Inflammatory macrophage treated with lipopolysaccharide for 1 hour (primary cell): ENCODE results near the gene VPS13D.
A peak's percentile ranks its signal among the peaks of the same experiment; 100 is the strongest.
"Not testable (repeated sequence)": the region's sequence is repeated elsewhere in the genome, so short reads cannot be mapped to it uniquely, and the experiment has no call there.

ENCODE experiments used
- DNase-seq, 2 donors: peaks; one replicate each; pipeline ENCODE4 v3.0.0-alpha.2; 2020 to 2022

Gene VPS13D

DNA sequence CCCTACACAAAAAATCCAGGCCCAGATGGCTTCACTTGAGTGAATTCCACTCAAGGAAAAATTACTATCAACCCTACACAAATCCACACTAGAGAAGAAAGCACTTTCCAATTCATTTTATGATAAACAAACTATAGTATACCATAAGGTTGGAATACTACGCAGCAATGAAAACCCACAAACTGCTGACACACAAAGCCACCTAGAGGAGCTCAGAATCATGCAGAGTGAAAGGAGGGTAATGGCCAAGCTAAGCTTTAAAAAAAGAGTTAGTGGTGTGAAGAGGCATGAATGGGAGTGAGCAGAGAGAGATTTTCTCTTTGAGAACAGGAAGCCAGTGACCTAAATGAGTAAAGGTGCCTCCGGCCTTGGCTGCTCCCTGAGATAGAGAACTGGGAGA is 294.4 kb downstream of the VPS13D start:
- DNase-seq = no peak

DNA sequence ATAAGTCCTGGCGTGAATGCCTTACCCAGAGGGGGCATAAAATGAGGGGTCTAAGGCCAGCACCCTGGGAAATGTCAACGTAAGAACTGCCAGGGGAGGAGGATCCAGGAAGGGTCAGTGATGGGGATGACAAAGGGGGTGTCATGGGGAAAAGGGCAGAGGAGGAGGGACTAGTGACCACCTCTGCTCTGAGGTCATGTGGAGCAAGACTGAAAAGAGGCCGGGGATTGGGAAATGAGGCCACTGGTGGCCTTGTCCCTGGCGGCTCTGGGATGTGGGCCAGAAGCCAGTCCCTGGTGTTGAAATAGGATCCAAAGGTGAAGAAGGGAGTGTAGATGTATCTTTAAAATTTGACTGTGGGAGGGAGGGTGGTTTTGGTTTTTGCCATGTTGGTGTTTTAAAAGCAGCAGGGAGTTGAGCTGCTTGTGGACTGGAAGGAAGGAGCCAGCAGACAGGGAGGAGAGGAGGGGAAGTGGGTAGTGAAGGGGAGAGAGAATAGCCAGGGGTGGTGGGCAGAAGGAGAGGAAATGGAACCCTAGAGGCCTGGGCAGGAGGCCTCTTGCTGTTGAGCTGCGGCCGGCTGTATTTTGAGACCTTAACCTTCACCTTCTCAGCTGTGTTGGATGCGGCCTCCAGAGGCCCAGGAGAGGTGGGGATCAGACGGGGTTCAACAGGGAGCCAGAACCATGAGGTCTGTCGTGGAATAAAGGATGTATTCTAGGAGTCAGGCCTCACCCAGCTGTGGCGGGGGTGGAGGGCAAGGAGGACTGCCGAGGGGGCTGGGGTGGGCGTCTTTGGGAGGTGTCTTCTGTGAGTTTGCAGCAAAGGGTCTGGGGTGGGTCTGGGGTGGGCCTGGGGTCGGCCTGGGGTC is 295.7 kb downstream of the VPS13D start:
- peak; percentile 34 to 61 for DNase-seq

DNA sequence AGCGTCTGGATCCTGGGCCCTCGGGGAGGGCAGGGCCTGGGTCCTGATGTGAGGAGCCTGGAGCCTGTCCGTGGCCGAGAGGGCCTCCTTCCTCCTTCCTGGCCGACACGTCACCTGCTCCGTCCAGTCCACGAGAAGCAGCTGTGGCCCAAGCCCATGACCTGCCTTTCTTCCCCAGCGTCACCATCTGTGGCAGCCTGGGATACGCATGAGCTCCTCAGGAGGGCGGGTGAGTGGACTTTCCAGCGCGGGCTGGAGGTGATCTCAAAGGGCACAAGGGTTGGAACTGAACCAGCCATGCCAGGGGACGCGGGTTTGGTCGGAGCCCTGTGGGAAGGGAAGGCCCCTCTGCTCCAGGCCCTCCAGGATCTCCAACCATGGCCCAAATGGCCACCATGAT is 297.7 kb downstream of the VPS13D start:
- no peak for DNase-seq

DNA sequence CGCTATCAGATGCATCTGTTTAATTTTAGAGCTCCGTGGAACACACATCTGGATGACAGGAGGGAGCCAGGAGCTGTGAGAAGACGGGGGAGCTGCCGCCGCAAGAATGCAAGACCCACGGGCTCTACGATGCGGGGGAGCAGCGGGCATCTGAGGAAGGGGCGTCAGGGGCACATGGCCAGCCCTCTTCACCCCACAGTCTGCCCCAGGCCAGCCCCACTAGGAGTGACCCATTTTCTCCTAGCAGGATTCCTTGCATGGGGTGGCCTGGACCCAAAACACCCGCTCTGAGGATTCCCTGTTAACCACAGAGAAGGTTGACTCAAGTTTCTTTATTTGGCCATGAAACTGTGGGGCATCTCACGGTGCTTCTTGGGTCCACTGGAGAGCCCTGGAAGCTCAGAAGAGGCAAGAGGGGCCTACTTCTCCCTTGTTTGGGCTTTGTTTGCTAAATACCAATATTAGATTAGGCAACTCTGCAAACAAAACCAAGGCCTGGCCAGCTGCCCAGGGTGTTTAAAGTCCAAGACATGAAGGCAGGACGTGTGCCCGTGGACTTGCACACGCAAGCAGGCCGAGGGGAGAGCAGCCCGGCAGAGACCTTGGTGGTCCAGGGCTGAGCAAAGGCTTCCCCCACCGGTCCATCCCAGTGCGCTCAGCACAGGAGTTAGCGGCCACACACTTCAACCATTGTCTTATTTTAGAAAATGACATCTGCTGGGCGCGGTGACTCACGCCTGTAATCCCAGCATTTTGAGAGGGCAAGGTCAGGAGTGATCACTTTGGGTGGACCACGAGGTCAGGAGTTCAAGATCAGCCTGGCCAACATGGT is 298.4 kb downstream of the VPS13D start:
- peak; percentile 42 to 44 for DNase-seq

DNA sequence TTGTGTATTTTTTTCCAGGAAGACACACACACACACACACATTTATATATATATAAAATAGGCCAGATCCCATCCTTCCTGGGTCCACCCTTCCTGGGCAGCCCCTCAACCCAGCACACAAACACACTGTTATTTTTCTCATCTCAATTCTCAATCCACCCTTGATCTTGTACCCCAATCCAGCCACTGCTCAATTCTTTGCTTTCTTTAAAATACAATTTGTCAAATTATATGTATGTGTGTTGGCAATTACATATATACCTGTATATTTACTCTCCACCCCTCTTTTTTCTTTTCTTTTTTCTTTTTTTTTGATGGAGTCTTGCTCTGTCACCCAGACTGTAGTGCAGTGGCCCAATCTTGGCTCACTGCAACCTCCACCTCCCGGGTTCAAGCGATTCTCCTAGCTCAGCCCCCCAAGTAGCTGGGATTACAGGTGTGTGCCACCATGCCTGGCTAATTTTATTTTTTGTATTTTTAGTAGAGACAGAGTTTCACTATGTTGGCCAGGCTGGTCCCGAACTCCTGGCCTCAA is 299.9 kb downstream of the VPS13D start:
- no peak for DNase-seq

DNA sequence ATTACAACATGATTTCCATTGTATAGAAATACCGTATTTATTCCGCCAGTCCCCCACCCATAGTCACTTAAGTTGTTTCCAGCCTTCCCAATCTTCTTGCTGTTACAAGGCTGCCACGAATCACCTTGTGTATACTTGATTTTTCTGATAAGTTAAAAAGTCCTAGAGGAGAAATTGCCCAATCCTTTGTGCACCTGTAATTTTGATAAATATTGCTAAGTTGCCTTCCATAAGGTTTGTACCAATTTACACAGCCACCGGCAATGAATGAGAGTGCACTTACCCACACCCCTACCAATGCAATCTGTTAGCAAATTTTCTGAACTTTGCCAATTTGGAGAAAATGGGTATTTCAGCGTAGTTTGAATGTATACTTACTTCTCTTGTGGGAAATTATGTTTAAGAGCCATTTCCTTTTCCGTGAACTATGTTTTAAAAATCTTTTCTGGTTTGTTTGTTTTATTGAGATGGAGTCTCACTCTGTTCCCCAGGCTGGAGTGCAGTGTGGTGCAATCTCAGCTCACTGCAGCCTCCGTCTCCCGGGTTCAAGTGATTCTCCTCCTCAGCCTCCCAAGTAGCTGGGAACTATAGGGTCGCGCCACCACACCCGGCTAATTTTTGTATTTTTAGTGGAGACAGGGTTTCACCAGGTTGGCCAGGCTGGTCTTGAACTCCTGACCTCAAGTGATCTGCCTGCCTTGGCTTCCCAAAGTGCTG is 300.8 kb downstream of the VPS13D start:
- no peak for DNase-seq

DNA sequence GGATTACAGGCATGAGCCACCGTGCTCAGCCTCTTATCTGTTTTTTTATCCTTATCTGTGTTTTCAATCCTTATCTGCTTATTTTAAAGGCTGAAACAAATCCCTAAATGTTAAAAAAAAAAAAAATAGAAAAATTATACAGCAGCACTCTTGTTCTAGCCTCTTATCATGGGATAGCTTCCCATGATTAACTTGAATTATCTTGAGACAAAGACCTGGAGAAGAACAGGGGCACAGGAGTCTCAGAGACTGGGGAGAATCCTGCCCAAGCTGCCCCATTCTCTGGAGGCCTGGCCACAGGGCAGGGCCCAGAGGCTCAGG is 301.3 kb downstream of the VPS13D start:
- no peak for DNase-seq

DNA sequence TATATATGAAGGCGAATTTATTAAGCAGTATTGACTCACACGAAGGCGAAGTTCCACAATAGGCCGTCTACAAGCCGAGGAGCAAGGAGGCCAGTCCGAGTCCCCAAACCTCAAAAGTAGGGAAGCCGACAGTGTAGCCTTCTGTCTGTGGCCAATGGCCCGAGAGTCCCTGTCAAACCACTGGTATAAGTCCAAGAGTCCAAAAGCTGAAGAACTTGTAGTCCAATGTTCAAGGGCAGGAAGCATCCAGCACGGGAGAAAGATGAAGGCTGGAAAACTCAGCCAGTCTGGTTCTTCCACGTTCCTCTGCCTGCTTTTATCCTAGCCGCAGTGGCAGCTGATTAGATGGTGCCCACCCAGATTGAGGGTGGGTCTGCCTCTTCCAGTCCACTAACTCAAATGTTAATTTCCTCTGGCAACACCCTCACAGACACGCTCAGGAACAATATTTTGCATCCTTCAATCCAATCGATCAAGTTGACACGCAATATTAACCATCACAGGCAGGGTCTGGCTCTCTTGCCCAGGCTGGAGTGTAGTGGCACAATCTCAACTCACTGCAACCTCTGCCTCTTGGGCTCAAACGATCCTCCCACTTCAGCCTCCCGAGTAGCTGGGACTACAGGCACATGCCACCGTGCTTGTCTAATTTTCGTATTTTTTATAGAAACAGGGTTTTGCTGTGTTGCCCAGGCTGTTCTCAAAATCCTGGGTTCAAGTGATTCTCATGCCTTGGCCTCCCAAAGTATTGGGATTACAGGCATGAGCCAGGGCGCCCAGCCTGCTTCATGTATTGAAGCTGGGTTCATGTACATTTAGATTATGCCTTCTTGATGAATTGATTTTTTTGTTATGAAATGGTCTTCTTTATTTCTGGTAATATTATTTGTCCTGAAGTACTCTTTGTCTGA is 302.8 kb downstream of the VPS13D start:
- DNase-seq = no peak

DNA sequence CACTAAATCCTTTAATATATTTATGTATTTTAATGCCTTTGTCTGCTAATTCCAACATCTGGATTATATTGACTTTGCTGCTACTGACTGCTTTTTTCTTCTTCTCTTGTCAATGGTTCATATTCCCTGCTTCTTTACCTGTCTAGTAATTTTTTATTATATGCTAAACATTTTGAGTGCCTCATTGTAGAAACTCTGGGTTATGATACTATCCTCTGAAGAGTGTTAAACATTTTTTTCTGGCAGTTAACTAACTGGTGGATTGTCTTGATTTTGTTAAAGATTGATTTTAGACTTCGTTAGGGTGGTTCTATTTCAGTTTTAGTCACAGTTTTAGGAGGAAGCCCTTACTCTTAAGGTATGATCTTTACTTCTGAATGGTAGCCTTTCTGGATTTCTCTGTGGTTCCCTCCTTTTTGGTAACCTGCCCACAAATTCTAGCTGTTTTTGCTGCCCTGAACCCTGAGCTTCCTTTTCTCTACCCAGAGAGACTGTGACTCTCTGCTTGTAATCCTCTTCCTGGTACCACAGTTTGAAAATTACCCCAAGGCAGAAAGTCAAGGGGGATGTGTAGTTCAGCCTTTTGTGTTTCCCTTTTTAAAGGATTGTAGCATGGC is 306.3 kb downstream of the VPS13D start:
- no peak for DNase-seq

DNA sequence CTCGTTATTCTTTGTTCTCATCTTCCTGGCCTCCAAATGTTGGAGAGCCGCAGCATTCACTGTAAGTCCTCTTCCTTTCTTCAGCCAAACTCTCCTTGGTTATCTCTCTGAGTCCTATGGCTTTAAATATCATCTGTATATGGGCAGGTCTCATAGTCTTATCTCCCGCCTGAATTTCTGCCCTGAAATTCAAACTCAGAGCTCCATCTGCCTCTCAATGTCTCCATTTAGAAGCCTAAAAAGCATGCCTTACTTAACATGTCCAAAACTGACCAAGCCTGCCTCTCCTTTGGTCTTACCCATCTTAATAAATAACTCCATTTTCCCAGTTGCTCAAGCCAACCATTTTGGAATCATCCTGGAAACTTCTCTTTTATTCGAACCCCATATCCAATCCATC is 307.5 kb downstream of the VPS13D start:
- no peak for DNase-seq

DNA sequence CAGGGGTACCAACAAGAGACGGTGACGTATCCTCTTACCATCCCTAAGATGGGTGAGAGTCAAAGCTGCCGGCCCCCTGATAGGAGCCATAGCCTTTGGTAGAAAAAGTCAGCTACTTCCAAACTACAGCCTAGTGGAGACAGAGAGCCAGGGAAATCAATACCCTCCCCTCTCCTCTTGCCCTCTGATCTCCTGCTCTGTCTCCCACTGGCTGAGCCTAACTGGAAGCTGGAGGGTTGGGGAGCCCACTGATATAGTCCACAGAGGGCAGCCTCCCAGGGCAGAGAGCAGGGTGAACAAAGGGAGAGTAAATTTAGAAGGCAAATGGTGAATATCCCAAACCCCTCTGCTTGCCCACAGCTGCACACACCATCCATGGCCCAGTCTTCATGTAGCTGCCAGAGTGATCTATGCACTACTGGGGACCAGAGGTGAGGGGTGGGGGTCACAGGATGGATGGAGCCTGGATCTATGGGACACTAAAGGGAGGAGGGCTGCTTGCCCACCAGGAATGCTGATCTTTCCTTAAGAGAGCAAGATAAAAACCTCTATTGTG is 308.2 kb downstream of the VPS13D start:
- DNase-seq = no peak

DNA sequence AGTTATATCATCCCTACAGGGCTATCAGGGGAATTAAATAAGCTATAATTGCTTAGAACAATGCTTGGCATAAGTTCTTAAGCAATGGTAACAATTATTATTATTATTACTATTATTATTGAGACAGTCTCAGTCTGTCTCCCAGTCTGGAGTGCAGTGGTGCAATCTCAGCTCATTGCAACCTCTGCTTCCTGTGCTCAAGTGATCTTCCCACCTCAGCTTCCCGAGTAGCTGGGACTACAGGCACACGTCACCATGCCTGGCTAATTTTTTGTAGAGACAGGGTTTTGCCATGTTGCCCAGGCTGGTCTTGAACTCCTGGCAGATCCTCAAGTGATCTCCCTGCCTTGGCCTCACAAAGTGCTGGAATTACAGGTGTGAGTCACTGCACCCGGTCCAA is 308.7 kb downstream of the VPS13D start:
- DNase-seq = not testable (repeated sequence)

DNA sequence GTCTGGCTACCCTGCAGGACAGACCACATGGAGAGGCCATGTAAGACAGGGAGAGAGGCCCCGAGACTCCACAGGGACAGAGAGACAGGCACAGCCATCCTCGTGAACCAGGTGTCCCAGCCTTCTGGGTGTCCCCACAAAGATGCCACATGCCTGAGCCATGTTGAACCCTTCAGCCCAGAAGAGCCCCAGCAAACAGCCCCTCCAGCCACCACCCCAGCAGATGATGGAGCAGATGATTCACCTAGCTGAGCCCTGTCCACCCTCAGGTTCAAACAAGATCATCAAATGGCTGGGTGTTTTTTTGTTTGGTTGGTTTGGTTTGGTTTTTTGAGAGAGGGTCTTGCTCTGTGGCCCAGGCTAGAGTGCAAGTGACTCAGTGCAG is 309.5 kb downstream of the VPS13D start:
- no peak for DNase-seq

DNA sequence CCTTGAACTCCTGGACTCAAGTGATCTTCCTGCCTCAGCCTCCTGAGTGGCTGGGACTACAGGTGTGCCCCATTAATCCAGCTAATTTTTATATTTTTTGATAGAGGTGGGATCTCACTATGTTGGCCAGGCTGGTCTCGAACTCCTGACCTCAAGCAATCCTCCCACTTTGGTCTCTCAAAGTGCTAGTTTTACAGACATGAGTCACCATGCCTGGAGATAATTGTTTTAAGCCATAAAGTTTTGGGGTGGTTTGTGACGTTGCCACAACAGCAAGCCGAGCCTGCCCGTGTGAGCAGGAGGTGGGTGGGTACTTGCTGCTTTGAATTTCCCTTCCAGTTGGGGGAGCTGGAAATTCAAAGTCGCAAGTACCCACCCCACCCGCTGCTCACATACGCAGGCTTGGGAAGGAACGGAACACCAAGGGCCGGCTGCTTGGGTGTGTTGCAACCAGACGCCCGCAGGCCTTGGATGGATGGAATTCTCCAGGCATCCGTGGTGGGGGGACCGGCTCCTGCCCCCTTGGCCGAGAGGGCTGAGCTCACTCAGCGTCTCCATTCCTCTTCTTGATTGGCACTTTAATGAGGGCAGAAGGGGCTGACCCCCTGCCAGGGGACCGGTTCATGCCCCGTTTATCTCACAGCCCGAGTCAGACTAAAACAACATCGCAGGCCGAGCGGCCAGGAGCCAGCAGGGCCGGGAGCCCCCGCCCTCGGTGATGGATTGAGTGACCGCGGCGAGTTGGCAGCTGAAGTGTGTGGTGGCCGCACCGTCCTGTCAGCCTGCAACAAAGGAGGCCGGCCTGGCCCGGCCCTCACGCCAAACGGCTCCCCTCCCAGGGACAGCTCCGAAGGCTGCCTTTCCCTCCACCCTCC is 310.1 kb downstream of the VPS13D start:
- DNase-seq = peak in 1 of 2 donors; percentile 25

DNA sequence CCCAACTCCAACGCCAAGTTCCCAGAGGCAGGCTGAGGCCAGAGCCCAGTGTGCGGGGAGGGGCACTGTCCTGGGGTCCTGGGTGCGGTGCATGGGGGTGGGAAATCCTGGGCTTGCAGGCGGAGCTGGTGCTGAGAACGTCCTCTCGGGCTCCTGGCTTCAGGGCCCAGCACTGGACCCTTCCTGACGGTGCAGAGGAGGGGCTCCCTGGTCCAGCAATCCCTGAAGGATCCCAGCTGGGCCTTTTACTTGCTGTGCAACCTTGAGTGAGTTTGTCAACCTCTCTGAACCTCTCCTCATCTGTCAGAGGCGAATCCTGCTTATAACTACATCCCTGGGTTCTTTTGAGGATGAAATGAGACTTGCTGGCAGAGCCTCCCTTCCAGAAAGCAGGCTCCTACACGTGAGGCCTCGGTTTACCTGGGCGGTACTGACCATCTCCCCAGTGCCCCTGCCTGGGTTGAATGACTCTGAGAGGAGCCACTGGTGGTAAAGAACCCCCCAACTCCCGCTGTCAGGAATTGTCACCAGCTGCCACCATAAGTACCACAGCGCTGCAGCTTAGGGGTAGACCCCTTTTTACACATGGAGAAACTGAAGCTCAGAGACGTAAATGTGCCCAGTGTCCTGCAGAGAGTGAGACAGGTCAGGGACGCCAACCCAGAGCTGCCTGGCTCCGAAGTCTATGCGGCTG is 310.9 kb downstream of the VPS13D start:
- DNase-seq = no peak

DNA sequence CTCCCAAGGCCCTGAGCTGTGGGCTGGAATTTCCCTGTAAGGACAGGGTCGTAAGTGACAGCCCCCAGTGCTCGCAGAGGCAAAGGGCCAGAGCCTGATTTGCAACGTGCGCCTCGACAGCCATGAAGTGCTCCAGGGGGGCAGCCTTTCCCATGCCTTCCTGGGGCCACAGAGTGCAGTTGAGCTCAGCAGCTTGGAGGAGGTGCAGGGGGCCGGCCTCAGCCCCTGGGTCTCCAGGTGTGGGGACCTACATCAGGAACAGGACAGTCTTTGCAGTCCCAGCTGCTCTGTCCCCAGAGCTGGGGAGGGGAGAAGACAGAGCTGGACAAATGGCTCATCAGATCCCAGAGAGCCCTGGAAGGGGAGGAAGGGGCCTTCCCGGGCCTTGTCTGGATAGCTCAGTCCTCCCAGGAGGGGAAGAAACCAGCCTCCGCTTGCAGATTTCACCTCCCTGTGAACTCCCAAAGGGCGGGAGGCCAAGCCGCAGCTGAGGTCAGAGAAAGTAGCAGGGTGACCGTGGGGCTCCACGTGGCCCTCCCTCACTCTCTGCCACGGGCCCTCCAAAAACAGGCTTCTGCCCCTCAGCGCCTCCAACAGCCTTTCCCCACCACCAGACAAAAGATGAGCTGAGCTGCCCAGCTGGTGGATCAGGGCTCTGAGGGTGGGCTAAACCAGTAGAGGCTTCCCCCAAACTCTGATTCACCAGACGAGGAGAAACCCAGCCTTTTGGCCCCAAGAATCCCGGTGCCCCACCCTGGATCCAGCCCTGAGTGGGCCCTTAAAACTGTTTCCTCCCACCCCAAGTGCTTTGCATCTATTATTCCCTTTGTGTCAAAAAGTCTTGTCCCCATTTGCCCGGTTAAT is 311.7 kb downstream of the VPS13D start:
- no peak for DNase-seq

DNA sequence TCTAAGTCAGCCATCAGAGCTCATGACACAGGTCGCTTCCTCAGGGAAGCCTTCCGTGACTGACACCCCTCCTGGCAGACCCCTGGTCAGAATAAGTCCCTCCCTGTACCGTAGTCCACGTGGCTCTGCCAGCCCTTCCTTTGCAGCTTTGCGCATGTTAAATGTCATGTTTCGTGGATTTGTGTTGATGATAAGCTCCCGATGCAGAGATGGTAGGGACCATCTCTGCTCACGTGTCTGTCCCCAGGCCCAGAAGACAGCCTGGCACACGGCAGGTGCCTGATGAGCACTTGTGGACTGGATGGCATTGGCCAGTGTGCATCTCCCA is 312.3 kb downstream of the VPS13D start:
- no peak for DNase-seq

DNA sequence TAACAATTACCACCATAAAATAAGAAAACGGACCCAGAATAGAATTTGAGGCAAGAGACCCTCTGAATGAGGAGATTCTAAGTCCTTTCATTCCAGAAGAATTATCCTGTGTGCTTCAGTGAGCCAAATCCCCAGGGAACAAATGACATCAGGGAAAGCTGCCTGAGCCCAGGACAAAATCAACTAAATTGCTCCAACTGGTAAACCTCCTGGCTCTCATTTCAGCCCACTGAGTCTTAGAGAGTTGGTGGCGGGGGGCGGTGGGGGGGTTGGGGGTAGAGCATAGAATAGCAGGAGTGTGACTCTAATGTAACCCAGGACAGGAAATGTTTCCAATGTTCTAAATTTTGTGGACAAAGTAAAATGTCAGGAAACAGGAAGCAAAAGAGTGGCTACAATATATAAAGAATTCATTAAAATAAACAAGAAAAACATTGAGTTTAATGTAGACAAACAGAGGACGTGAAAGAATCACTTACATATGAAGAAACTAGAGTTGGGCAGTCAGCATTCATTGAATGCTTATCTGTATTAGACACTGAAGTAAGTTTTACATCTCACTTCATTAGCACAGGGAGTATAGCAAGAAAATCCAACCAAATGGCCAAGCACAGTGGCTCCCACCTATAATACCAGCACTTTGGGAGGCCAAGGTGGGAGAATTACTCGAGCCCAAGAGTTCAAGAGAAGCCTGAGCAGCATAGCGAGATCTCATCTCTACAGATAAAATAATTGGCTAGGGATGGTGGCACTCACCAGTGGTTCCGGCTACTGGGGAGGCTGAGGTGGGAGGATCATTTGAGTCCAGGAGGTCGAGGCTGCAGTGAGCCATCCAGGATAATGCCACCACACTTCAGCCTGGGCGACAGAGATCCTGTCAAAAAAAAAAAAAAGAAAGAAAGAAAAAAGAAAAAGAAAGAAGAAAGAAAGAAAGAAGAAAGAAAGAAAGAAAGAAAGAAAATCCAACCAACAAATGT is 313.1 kb downstream of the VPS13D start:
- no peak for DNase-seq
